ENCODE data around the gene ATP1A2. TPM values are rescaled to one million over a fixed set of nuclear protein-coding genes. Genes with fewer than 3 reads are reported as not detected.

The ATP1A2 gene
- total and polyA plus RNA-seq, 2 experiments from 2014 or later: 4.9 to 17.7 TPM

DNA sequence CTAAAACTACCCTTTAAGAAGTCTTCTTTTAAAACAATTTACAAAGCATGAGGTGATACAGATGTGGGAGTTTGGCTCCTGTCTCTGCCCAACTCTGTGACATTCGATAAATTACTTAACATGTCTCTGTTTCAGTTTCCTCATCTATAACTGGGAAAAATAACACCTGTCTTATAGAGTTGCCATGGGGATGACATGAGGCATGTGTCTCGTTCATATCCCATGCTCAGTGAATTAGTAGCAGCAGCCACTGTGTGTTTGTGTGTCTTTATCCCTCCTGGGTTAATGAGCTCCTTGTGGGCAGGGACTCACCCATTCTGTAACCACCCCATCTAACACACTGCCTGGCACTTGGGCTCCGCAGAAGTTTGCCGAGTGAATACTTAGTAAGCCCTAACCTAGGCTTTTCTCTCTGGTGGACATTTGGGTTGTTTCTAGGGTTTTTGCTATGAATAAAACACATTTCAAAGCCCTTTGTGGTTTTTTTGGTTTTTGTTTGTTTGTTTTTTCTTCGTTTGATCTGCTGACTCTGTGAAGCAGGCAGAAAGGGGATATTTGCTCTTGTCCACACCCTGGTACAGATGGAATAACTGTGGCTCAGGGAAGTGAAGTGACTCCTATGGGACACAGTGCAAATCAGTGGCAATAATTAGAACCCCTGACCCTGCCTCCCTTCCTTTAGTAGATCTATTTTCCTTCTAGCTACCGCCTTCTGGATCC, 35.0 kb upstream of the ATP1A2 start:
- H3K4me1 ChIP-seq (ENCODE audit: insufficient read depth): no peaks in the 10 kb centered on the region
- H4K20me1 ChIP-seq (replicated peaks; ENCODE audit: insufficient read depth): no peaks in the 10 kb centered on the region
- H3K4me2 ChIP-seq: no peak overlapping the region
- Mint-ChIP-seq H3K36me3 (ENCODE audit: low read depth) (peaks cover 12% of the 10 kb centered on the region; the same call in 2 of the 3 replicates), H3K4me1 (peaks cover 10% of the 10 kb centered on the region; the same call in 2 of the 3 replicates), H3K4me3 (no peak overlapping the region), H3K9me3 (no peaks in the 10 kb centered on the region; the same call in 2 of the 3 replicates), H3K27ac (no peak overlapping the region), H3K27me3 (ENCODE audit: insufficient read depth, low read depth, poor library complexity) (peaks cover 34% of the 10 kb centered on the region)
- H3K27ac ChIP-seq (ENCODE audit: low read depth): no peak overlapping the region
- peaks cover 7% of the 10 kb centered on the region for H3F3A ChIP-seq (replicated peaks; ENCODE audit: low read depth)
- H3K27me3 ChIP-seq (ENCODE audit: insufficient read depth): peaks cover 62% of the 10 kb centered on the region
- H3K79me2 ChIP-seq (replicated peaks; ENCODE audit: insufficient read depth): no peaks in the 10 kb centered on the region
- H3K36me3 ChIP-seq (ENCODE audit: insufficient read depth): no peaks in the 10 kb centered on the region
- no peak for ATAC-seq
- H2AFZ ChIP-seq: no peak overlapping the region
- no peaks in the 10 kb centered on the region for H3K9me2 ChIP-seq (ENCODE audit: insufficient read depth)
- no peak for TF ChIP-seq ZNF331 (CRISPR knock-in tag; IDR thresholded peaks at IDR 0.05; ENCODE audit: low read depth)
- TF ChIP-seq, protein P1, sequence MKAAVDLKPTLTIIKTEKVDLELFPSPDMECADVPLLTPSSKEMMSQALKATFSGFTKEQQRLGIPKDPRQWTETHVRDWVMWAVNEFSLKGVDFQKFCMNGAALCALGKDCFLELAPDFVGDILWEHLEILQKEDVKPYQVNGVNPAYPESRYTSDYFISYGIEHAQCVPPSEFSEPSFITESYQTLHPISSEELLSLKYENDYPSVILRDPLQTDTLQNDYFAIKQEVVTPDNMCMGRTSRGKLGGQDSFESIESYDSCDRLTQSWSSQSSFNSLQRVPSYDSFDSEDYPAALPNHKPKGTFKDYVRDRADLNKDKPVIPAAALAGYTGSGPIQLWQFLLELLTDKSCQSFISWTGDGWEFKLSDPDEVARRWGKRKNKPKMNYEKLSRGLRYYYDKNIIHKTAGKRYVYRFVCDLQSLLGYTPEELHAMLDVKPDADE (IDR thresholded peaks at IDR 0.05): no peak
- TF ChIP-seq, protein P2, sequence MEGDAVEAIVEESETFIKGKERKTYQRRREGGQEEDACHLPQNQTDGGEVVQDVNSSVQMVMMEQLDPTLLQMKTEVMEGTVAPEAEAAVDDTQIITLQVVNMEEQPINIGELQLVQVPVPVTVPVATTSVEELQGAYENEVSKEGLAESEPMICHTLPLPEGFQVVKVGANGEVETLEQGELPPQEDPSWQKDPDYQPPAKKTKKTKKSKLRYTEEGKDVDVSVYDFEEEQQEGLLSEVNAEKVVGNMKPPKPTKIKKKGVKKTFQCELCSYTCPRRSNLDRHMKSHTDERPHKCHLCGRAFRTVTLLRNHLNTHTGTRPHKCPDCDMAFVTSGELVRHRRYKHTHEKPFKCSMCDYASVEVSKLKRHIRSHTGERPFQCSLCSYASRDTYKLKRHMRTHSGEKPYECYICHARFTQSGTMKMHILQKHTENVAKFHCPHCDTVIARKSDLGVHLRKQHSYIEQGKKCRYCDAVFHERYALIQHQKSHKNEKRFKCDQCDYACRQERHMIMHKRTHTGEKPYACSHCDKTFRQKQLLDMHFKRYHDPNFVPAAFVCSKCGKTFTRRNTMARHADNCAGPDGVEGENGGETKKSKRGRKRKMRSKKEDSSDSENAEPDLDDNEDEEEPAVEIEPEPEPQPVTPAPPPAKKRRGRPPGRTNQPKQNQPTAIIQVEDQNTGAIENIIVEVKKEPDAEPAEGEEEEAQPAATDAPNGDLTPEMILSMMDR (conservative IDR thresholded peaks at IDR 0.05; ENCODE audit: low read depth in 2 of 2): no peak
- TF ChIP-seq STAT1 (IDR thresholded peaks at IDR 0.05; ENCODE audit: unreplicated experiment): no peak
- no peak for TF ChIP-seq EZH2phosphoT487 (IDR thresholded peaks at IDR 0.05; ENCODE audit: unreplicated experiment)
- no peak for TF ChIP-seq JUNB (IDR thresholded peaks at IDR 0.05; ENCODE audit: unreplicated experiment)
- TF ChIP-seq, protein P3, sequence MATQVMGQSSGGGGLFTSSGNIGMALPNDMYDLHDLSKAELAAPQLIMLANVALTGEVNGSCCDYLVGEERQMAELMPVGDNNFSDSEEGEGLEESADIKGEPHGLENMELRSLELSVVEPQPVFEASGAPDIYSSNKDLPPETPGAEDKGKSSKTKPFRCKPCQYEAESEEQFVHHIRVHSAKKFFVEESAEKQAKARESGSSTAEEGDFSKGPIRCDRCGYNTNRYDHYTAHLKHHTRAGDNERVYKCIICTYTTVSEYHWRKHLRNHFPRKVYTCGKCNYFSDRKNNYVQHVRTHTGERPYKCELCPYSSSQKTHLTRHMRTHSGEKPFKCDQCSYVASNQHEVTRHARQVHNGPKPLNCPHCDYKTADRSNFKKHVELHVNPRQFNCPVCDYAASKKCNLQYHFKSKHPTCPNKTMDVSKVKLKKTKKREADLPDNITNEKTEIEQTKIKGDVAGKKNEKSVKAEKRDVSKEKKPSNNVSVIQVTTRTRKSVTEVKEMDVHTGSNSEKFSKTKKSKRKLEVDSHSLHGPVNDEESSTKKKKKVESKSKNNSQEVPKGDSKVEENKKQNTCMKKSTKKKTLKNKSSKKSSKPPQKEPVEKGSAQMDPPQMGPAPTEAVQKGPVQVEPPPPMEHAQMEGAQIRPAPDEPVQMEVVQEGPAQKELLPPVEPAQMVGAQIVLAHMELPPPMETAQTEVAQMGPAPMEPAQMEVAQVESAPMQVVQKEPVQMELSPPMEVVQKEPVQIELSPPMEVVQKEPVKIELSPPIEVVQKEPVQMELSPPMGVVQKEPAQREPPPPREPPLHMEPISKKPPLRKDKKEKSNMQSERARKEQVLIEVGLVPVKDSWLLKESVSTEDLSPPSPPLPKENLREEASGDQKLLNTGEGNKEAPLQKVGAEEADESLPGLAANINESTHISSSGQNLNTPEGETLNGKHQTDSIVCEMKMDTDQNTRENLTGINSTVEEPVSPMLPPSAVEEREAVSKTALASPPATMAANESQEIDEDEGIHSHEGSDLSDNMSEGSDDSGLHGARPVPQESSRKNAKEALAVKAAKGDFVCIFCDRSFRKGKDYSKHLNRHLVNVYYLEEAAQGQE (IDR thresholded peaks at IDR 0.05; ENCODE audit: unreplicated experiment): no peak
- no peak for TF ChIP-seq ZNF462 (CRISPR knock-in tag; IDR thresholded peaks at IDR 0.05)
- TF ChIP-seq ZNF114 (CRISPR knock-in tag; IDR thresholded peaks at IDR 0.05): no peak
- TF ChIP-seq EZH2 (IDR thresholded peaks at IDR 0.05; ENCODE audit: low read depth, unreplicated experiment): no peak
- no peak for TF ChIP-seq POLR2AphosphoS5 (IDR thresholded peaks at IDR 0.05; ENCODE audit: low read depth)
- no peak for TF ChIP-seq CREB1 (CRISPR knock-in tag; IDR thresholded peaks at IDR 0.05; ENCODE audit: low read depth)
- TF ChIP-seq NANOG (IDR thresholded peaks at IDR 0.05; ENCODE audit: borderline replicate concordance): no peak
- no peak overlapping the region for H3K4me3 ChIP-seq
- DNase-seq (ENCODE audit: low spot score): no peak
